Large intestine (tissue), 3 donors: ENCODE measurements around the gene SBF1. TPM values are rescaled to one million over a fixed set of nuclear protein-coding genes. Genes with fewer than 3 reads are reported as not detected.

ENCODE experiments used
- DNase-seq, 2 donors: peaks; one replicate each; pipeline versions ENCODE4 v3.0.0 to v3.0.0-alpha.2; 2013
- H3K27ac ChIP-seq: one replicate; pipeline ENCODE4 v1.5.1; 2013; ENCODE audit warnings: low read length
- H3K27me3 ChIP-seq: 2 replicates; pipeline ENCODE4 v1.6.1; 2013; ENCODE audit warnings: low read length; ENCODE audit not compliant: control insufficient read depth, insufficient read depth
- H3K36me3 ChIP-seq: 2 replicates; pipeline ENCODE4 v1.6.1; 2013; ENCODE audit warnings: low read length; ENCODE audit not compliant: control insufficient read depth, insufficient read depth
- H3K4me1 ChIP-seq: one replicate; pipeline ENCODE4 v1.6.1; 2013; ENCODE audit warnings: low read length; ENCODE audit not compliant: control insufficient read depth, insufficient read depth
- H3K4me3 ChIP-seq: one replicate; pipeline ENCODE4 v1.5.1; 2013; ENCODE audit warnings: low read length
- H3K9me3 ChIP-seq: one replicate; pipeline ENCODE4 v1.6.1; 2013; ENCODE audit warnings: mild to moderate bottlenecking, low read depth, low read length, moderate library complexity; ENCODE audit not compliant: control insufficient read depth
- WGBS: methylation state at CpG from one replicate; pipeline ENCODE4 v1.1.5; 2013; ENCODE audit warnings: low lambda C conversion rate; ENCODE audit not compliant: insufficient coverage; 5-methylcytosine and 5-hydroxymethylcytosine counted together
- polyA plus RNA-seq: library from polyadenylated mRNA; unstranded; fragments of 120-200 nt; gene quantifications from one replicate; pipeline ENCODE4 v1.2.1, GENCODE V29; 2013

The SBF1 gene
- polyA plus RNA-seq, 1 donor: 37.5 TPM

- Histone ChIP-seq H3K9me3 (peaks cover 3% of the 10 kb centered on the region), H3K4me1 (no peaks in the 10 kb centered on the region), H3K27ac (no peak overlapping the region), H3K36me3 (peaks cover 76% of the 10 kb centered on the region), H3K4me3 (no peak overlapping the region), H3K27me3 (no peaks in the 10 kb centered on the region)
- no peak for DNase-seq
- WGBS: no CpG with 5 or more reads among the region's 18 CpGs
Observed at GRCh38 chr22:50455201-50455600, 19.6 kb downstream of the SBF1 start.

- no peak overlapping the region for H3K4me3 ChIP-seq
- H3K9me3 ChIP-seq: peaks cover 3% of the 10 kb centered on the region
- peaks cover 74% of the 10 kb centered on the region for H3K36me3 ChIP-seq
- H3K27me3 ChIP-seq: no peaks in the 10 kb centered on the region
- H3K27ac ChIP-seq: no peak overlapping the region
- DNase-seq: no peak
- WGBS: no CpG with 5 or more reads among the region's 27 CpGs
- no peaks in the 10 kb centered on the region for H3K4me1 ChIP-seq
Observed at GRCh38 chr22:50454556-50455075, 20.2 kb downstream of the SBF1 start.

GRCh38 chr22:50452649-50453048 is 22.2 kb downstream of the SBF1 start:
- H3K27ac ChIP-seq: no peak overlapping the region
- H3K4me1 ChIP-seq: no peaks in the 10 kb centered on the region
- H3K9me3 ChIP-seq: peaks cover 3% of the 10 kb centered on the region
- H3K36me3 ChIP-seq: peaks cover 75% of the 10 kb centered on the region
- no peak for DNase-seq
- H3K4me3 ChIP-seq: no peak overlapping the region
- H3K27me3 ChIP-seq: no peaks in the 10 kb centered on the region
- 90% methylated on average over 3 of the region's 5 CpGs for WGBS

- WGBS: no CpG with 5 or more reads among the region's 27 CpGs
- Histone ChIP-seq H3K9me3 (no peaks in the 10 kb centered on the region), H3K27ac (no peak overlapping the region), H3K27me3 (no peaks in the 10 kb centered on the region), H3K36me3 (peaks cover 73% of the 10 kb centered on the region), H3K4me3 (no peak overlapping the region), H3K4me1 (peaks cover 12% of the 10 kb centered on the region)
- no peak for DNase-seq
Observed at GRCh38 chr22:50447576-50448551, 27.0 kb downstream of the SBF1 start.

GRCh38 chr22:50446708-50447575 is 27.9 kb downstream of the SBF1 start:
- peaks cover 74% of the 10 kb centered on the region for H3K36me3 ChIP-seq
- no CpG with 5 or more reads among the region's 54 CpGs for WGBS
- no peak for DNase-seq

GRCh38 chr22:50445880-50446707 is 28.7 kb downstream of the SBF1 start:
- no CpG with 5 or more reads among the region's 17 CpGs for WGBS
- Histone ChIP-seq H3K9me3 (no peaks in the 10 kb centered on the region), H3K4me3 (no peak overlapping the region), H3K36me3 (peaks cover 79% of the 10 kb centered on the region), H3K27me3 (no peaks in the 10 kb centered on the region), H3K27ac (no peak overlapping the region), H3K4me1 (peaks cover 12% of the 10 kb centered on the region)
- DNase-seq: no peak

More at GRCh38 chr22:50446708-50447575, 27.9 kb downstream of the SBF1 start:
- H3K4me1 ChIP-seq: peaks cover 12% of the 10 kb centered on the region
- H3K27ac ChIP-seq: no peak overlapping the region
- no peaks in the 10 kb centered on the region for H3K27me3 ChIP-seq
- H3K4me3 ChIP-seq: no peak overlapping the region
- no peaks in the 10 kb centered on the region for H3K9me3 ChIP-seq

- Histone ChIP-seq H3K27me3 (no peaks in the 10 kb centered on the region), H3K36me3 (peaks cover 80% of the 10 kb centered on the region), H3K9me3 (no peaks in the 10 kb centered on the region), H3K4me3 (no peak overlapping the region), H3K27ac (no peak overlapping the region), H3K4me1 (peaks cover 12% of the 10 kb centered on the region)
- DNase-seq: no peak
- WGBS: no CpG with 5 or more reads among the region's 30 CpGs
Observed at GRCh38 chr22:50445071-50445879, 29.6 kb downstream of the SBF1 start.

GRCh38 chr22:50444663-50445062 is 30.2 kb downstream of the SBF1 start:
- no peak overlapping the region for H3K27ac ChIP-seq
- no peaks in the 10 kb centered on the region for H3K9me3 ChIP-seq
- DNase-seq: peak; percentile 40 to 51
- H3K36me3 ChIP-seq: peaks cover 83% of the 10 kb centered on the region
- no peak overlapping the region for H3K4me3 ChIP-seq
- WGBS: no CpG with 5 or more reads among the region's 5 CpGs
- H3K27me3 ChIP-seq: no peaks in the 10 kb centered on the region
- H3K4me1 ChIP-seq: peaks cover 12% of the 10 kb centered on the region
